GM20000 (cell line): ENCODE measurements around the gene DENND1A.
A peak's percentile ranks its signal among the peaks of the same experiment; 100 is the strongest.

ENCODE experiments used
- DNase-seq: peaks from one replicate; pipeline ENCODE4 v3.0.0; 2012; ENCODE audit warnings: low spot score
- TF ChIP-seq, protein P1 (sequence below): IDR thresholded peaks from 2 replicates; pipeline ENCODE4 v1.5.1; 2012; ENCODE audit warnings: mild to moderate bottlenecking, control low read depth; ENCODE audit errors: extremely low read depth, missing control alignments

DENND1A gene

DNA sequence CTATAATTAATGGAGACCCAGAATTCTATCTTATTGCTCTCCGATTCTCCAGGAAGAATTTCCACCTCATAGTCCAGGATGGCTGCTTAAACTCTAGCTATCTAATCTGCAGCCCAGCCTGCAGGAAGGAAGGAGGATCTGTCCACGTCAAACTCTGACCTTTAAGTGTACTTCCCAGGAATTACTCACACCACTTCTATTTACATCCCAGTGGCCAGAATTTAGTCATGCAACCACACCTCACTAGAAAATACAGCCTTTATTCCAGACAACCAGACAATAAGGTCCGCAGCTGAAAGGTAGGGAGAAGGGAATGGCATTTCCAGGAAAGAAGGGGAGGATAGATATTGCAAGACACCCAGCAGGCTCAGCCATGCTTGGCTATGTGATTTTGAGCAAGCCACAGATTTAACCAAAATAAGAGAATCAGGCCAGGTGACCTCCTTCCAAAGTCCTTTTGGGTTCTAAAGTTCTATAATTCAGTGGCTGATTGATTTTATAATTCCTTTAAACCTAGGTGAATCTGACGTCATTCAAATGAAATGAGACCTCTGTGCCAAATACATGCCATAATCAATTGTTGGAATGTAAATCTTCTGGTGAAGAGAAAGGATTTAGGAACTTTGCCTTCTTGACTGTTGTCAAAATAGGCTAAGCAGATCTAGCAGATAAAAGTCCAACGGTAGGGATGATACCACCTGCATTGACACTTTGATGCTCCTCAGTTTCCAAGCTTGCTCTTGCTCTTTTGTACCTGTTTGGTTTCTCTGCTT is 3.7 kb upstream of the DENND1A start:
- DNase-seq: no peak
- TF ChIP-seq, protein P1, sequence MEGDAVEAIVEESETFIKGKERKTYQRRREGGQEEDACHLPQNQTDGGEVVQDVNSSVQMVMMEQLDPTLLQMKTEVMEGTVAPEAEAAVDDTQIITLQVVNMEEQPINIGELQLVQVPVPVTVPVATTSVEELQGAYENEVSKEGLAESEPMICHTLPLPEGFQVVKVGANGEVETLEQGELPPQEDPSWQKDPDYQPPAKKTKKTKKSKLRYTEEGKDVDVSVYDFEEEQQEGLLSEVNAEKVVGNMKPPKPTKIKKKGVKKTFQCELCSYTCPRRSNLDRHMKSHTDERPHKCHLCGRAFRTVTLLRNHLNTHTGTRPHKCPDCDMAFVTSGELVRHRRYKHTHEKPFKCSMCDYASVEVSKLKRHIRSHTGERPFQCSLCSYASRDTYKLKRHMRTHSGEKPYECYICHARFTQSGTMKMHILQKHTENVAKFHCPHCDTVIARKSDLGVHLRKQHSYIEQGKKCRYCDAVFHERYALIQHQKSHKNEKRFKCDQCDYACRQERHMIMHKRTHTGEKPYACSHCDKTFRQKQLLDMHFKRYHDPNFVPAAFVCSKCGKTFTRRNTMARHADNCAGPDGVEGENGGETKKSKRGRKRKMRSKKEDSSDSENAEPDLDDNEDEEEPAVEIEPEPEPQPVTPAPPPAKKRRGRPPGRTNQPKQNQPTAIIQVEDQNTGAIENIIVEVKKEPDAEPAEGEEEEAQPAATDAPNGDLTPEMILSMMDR: no peak

DNA sequence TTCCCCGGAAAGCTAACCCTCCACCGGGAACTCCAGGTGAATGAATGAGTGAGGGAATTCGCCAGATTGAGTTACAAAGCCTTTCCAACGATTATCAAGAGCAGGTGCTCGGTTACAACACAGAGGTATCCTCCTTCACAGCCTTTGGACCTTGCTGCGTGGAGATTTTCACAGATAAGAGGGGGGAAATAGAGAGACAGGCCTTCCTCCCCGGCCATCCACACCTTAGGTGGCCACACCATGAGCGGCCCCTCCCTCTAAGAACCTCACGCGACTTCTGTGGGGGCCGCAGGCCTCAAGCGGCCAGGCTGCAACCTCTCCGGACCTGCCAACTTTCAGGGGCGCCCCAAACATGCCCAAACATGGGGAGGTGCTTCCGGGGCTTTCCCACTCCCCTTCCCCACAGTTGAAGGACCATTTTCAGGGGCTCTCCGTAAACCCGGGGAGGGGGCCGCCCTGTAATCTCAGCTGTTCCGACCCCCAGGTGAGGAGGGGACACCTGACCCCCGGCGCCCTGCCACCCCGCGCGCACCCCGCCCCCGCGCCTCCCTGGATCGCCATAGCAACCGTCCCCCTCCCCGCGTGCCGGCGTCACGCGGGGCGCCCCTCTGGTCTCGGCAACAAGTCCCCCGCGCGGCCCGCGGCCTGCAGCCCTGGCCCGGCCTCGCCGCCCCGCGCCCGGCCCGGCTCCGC is 603 bp downstream of the DENND1A start:
- TF ChIP-seq, protein P1: no peak
- DNase-seq: peak; percentile 71

DNA sequence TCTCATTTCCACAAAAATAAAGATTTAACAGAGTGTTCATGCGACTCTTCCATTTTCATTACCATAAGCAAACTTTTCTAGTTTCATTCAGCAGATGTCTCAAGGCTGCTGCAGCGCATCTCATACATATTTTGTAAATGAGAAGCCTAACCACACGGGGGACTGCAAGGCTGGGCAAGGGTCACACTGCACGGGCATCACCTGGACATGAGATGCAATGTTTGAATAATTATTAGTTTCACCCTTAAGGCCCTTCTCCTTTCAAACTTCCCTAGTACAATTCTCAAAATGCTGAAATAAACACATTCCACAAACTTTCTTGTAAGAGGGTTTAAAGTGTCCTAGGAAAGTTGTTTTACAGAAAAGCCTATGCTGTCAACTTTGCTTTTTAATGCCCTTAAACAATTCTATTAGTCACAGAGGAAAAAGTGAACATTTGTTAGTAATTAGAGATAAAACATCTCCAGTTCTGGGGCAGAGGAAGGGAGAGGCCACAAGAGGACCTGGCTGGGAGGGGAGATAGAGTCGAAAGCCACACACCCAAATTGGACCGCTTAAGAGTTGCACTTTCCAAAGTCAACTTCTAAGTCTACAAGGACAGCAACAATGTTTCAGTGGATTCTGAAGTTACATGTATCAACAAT is 1.3 kb downstream of the DENND1A start:
- DNase-seq: peak; percentile 50

DNA sequence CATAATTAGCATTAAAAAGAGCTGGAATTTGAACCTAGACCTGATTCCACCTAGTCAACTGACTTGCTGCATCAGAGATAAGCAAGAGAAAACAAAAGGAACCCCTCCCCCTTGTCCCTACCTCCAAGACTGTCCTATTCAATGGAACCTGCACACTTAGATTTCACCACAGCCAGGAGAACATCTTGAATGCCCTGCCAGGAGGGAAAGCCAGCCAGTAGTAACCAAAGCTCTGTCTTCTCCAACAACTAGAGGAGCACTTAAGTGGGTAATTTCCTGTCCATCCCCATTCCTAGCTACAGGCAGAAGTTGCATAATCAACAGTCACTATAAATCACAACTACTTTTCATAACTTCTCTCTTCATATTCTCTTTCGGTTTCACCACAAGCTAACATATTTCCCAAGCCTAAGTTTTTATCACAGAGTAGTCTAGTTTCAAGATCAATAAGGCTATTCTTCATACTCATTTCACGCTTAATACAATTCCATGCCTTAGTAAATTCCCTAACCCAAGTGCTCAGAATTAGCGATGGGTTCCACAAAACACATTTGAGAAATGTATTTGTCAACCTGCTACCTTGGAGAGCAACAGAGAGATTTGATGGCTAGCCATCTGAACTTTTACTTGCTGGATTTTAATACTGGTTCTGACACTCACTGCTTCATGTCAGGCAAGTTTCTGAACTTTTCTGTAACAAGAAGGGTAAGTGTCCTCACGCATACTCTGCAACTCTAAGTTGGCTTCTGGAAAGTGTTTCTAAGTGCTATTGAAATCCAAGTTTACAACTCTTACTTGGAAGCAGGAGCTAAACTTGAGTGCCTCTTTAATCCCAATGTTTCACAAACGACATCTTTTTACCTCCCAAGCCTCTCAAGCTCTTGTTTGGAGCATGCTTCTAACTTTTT is 2.0 kb downstream of the DENND1A start:
- TF ChIP-seq, protein P1: no peak
- DNase-seq: peak; percentile 57

More for the DNA sequence above, 1.3 kb downstream of the DENND1A start:
- TF ChIP-seq, protein P1: no peak

DNA sequence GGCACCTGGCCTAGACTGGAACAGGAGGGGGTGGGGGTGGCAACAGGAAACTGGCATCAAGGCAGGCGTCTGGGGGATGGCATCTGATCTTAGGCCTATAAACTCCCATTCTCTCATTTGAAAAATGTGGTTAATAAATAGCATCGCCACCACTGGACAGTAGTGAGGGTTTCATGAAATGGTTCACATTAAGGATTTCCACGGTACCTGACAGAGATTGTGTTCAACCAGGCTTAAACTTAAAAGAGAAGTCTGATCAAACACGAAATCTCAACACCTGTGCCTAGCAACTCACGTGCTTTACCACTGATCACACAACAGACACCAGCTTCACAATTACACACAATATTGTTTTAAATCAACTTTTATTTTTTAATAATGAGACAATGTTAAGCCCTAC is 3.0 kb downstream of the DENND1A start:
- no peak for DNase-seq
- TF ChIP-seq, protein P1: no peak

DNA sequence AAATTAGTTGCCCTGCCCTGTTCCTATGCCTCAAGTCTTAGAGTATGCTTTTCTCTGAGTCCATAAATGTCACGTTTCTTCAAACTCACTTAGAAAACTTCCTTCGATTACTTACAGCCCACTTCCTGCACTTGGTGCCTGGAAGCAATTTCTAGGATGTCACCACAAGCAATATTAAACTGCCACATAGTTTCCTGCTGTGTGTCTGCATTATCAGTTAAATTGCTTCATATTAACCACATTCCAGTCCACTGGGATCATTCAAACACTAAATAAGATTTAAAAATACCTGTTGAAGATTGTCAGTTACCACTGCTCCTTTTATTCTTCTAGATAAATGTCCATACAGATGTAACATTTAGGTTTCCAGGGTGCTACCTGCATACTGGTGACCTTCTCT is 4.1 kb downstream of the DENND1A start:
- DNase-seq: no peak

More for the DNA sequence above, 4.1 kb downstream of the DENND1A start:
- TF ChIP-seq, protein P1: no peak
